ENCODE data around the gene FSD1.
A peak's percentile ranks its signal among the peaks of the same experiment; 100 is the strongest.

The FSD1 gene

DNA sequence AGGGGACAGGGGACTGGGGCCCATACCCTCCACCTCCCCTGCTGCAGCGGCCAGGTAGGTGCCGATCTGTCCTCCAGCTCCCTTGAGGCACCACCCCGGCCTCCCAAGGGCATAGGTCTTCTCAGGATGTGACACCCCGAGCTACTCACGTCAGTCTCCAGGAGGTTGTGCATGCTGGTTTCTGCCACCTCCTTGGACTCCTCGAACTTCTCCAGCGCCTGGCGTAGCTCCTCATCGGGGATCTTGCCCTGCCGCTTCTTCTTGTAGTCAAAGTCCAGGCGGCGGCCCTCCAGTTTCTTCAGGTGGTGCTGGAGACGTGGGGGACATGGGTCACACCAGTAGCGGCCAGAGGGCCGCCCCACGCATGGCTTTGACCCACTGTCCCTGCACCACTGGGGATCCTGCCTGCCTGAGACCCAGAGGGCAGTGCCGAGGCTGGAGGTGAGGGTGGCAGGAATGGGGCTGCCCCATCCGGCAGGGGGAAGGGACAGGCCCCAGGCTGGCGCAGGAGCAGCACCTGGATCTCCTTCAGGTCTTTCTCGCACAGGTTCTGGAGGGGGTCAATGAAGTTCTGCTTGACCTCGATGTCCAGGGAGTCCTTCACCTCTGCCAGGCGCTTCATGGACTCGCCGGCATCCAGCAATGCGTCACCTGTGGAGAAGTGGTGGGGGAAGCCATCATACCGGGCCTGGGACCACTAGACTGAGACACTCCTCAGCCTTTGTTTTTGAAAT is 59.3 kb downstream of the FSD1 start:
- DNase-seq (ENCODE audit: low spot score in 2 of 2) (no peak), ATAC-seq (ENCODE audit: low read depth) (no peak)
- Mint-ChIP-seq H3K4me1 (peaks cover 12% of the 10 kb centered on the region), H3K27ac (no peak overlapping the region), H3K36me3 (peaks cover 9% of the 10 kb centered on the region), H3K27me3 (no peaks in the 10 kb centered on the region), H3K9me3 (no peaks in the 10 kb centered on the region), H3K4me3 (no peak overlapping the region)

DNA sequence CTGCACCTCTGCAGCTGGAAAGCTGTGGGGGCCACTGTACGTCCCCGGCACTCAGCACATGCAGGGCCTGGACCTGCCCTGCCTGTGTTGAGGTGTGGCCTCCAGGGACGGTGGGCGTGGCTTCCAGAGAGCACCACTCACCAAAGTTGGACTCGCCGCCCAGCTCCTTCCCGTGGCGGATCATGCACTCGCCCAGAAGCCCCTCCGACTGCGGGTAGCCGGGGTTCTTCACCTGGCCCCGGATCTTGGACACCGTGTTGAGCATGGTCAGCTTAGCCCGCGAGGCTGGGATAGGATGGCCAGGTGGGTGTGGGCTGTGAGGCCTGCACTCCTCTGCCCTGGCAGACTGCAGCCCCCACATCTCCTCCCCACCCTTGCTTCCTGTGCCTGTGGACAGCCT is 60.9 kb downstream of the FSD1 start:
- H3K36me3 Mint-ChIP-seq = peaks cover 6% of the 10 kb centered on the region
- no peaks in the 10 kb centered on the region for H3K27me3 Mint-ChIP-seq
- H3K27ac Mint-ChIP-seq = no peak overlapping the region
- no peaks in the 10 kb centered on the region for H3K9me3 Mint-ChIP-seq
- peaks cover 22% of the 10 kb centered on the region for H3K4me1 Mint-ChIP-seq
- no peak for ATAC-seq (ENCODE audit: low read depth)
- H3K4me3 Mint-ChIP-seq = no peak overlapping the region
- DNase-seq (ENCODE audit: low spot score in 2 of 2) = no peak

DNA sequence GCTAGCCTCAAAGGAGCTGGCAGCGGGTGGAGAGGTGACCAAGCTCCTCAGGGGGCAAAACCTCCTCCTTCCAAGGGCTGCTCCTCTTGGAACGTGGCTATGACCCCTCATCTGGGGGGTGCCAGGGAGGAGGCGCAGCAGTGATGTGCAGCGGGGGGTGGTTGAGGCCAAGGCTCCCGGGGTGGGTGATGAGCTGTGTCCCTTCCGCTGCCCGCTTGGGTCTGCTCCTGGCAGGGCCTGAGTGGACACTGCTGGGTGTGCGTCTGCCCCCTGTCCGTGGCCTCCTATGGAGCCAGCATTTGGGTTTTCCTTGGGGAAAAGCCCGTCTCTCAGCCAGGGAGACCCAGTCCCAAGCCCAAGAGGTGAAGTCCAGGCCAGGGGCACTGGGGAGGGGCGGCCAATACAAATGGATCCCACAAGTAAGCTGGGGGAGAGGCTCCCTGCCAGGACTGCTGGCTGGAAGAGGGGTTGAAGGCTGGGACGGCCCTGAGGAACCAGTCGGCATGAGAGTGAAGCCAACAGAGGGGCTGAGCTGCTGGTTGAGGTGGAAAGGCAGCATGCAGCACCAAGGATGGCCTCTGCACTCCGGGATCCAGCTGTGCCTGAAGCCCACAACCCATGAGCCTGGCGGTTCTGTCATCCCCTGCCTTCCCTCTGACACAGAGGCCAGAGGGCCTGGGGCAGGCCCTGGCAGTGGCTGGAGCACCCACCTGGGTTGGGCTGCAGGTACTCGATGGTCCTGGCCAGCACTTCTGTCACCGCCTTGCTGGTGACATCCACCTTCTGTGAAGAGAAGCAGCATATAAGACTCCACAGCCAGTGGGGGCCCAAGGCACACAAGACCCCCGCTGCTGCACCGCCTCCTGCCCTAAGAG is 61.6 kb downstream of the FSD1 start:
- no peak overlapping the region for H3K4me3 Mint-ChIP-seq

DNA sequence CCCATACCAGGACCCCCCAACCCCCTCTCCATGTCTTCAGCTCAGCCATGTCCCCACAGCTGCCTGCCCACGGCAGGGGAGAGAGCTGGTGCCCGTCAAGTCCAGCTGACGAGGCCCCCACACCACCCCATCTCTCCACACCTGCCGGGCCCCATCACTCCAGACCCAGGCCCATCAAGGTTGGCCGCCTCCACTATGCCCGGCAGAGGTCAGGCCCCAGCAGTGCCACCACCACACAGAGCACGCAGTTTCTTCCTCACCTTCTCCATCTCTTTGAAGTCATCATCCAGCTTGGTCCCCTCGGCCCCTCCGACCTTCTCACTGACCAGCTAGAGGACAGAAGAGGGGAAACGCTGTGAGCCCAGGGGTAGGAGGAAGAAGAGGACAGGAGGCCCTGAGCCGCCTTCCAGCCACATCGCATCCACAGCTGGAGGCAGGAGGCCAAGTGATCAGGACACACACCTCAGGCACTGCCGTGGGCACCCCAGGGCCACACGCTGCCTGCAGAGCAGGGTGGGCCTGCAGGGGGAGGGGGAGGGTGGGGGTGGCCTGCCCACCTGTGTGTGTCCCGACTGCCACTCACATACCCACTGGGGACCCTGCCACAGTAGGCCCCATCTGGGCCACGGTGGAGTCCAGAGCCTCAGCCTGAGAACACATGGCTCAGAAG is 62.4 kb downstream of the FSD1 start:
- Mint-ChIP-seq H3K4me1 (peaks cover 28% of the 10 kb centered on the region), H3K36me3 (peaks cover 5% of the 10 kb centered on the region), H3K27me3 (no peaks in the 10 kb centered on the region), H3K27ac (peak overlapping the region; percentile 93), H3K4me3 (no peak overlapping the region), H3K9me3 (no peaks in the 10 kb centered on the region)
- DNase-seq (ENCODE audit: low spot score in 2 of 2) (no peak), ATAC-seq (ENCODE audit: low read depth) (no peak)

More for the DNA sequence above, 61.6 kb downstream of the FSD1 start:
- ATAC-seq (ENCODE audit: low read depth) (no peak), DNase-seq (ENCODE audit: low spot score in 2 of 2) (no peak)
- H3K27me3 Mint-ChIP-seq = no peaks in the 10 kb centered on the region
- peak overlapping the region; percentile 53 for H3K27ac Mint-ChIP-seq
- H3K4me1 Mint-ChIP-seq = peaks cover 27% of the 10 kb centered on the region
- peaks cover 5% of the 10 kb centered on the region for H3K36me3 Mint-ChIP-seq
- H3K9me3 Mint-ChIP-seq = no peaks in the 10 kb centered on the region

DNA sequence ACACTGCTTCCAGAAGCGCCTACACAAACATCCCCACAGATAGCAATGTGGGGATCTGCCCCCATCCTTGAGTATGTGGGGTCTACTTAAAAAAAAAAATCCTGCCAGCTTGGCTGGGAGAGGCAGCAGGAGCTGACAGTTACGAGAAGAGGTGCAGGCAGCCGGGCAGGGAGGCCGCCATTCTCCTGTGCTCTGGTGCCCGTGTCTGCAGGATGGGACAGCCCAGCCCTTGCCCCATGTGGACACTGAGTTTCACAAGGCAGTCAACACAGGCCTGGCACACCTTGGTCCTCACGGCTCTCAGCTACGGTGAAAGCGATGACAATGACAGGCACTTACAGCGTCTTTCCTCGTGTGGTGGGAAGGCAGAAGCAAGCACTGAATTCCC is 62.9 kb downstream of the FSD1 start:
- peak overlapping the region; percentile 93 for H3K27ac Mint-ChIP-seq
- peaks cover 32% of the 10 kb centered on the region for H3K4me1 Mint-ChIP-seq
- peaks cover 3% of the 10 kb centered on the region for H3K36me3 Mint-ChIP-seq
- no peaks in the 10 kb centered on the region for H3K9me3 Mint-ChIP-seq
- ATAC-seq (ENCODE audit: low read depth) (no peak), DNase-seq (ENCODE audit: low spot score in 2 of 2) (no peak)
- H3K27me3 Mint-ChIP-seq = no peaks in the 10 kb centered on the region
- H3K4me3 Mint-ChIP-seq = no peak overlapping the region

DNA sequence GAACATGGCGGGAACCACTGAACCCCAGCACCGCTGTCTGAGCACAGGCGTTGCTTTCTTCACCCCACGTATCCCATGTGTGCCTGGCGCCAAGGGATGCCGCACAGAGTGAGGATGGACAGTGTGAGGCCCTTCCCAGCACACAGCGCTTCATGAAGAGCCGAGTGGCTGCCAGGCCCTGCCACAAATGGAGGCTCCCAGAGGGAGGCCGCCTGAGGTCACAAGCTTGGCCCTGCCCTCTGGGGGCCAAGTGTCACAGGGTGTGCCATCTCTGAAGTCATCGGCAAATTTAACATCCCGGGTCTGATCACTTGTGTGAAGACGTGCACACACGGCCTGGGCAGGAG is 63.4 kb downstream of the FSD1 start:
- Mint-ChIP-seq H3K4me1 (peaks cover 33% of the 10 kb centered on the region), H3K36me3 (peaks cover 3% of the 10 kb centered on the region), H3K27ac (peak overlapping the region; percentile 93), H3K9me3 (no peaks in the 10 kb centered on the region), H3K27me3 (no peaks in the 10 kb centered on the region), H3K4me3 (peak overlapping the region; percentile 61)
- DNase-seq (ENCODE audit: low spot score in 2 of 2) (peak in 1 of 2 donors; percentile 42), ATAC-seq (ENCODE audit: low read depth) (peak; percentile 40)

- H3K9me3 Mint-ChIP-seq = no peaks in the 10 kb centered on the region
- H3K27ac Mint-ChIP-seq = peak overlapping the region; percentile 93
- no peaks in the 10 kb centered on the region for H3K27me3 Mint-ChIP-seq
- H3K4me3 Mint-ChIP-seq = peak overlapping the region; percentile 78
- peaks cover 35% of the 10 kb centered on the region for H3K4me1 Mint-ChIP-seq
- H3K36me3 Mint-ChIP-seq = peaks cover 3% of the 10 kb centered on the region
- peak; percentile 4 for ATAC-seq (ENCODE audit: low read depth)
- DNase-seq (ENCODE audit: low spot score in 2 of 2) = no peak
Observed at GRCh38 chr19:4368128-4368820, 63.9 kb downstream of the FSD1 start.

GRCh38 chr19:4369109-4369887 is 64.9 kb downstream of the FSD1 start:
- Mint-ChIP-seq H3K27me3 (no peaks in the 10 kb centered on the region), H3K9me3 (no peaks in the 10 kb centered on the region), H3K36me3 (peaks cover 3% of the 10 kb centered on the region), H3K4me1 (peaks cover 40% of the 10 kb centered on the region), H3K4me3 (peak overlapping the region; percentile 78), H3K27ac (peak overlapping the region; percentile 93)
- ATAC-seq (ENCODE audit: low read depth) = peak; percentile 74
- peak; percentile 71 to 76 for DNase-seq (ENCODE audit: low spot score in 2 of 2)

DNA sequence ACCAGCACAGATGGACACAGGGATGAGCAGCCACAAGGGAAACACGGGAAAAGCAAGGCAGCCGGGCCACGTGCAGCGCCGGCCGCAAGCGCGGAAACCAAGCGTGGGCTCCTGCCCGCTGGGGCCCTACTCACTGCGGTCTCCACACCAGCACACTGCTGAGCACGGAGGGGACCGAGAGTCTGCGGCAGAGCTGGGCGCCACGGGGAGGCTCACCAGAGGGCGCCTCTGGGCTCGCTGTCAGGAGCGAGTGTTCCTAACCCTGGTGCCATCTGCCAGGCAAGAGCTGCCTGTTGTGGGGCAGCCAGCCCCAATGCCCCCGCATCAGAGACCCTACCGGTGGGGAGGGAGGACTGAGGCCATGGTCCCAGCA is 65.5 kb downstream of the FSD1 start:
- H3K27ac Mint-ChIP-seq = peak overlapping the region; percentile 93
- H3K36me3 Mint-ChIP-seq = peaks cover 3% of the 10 kb centered on the region
- H3K27me3 Mint-ChIP-seq = no peaks in the 10 kb centered on the region
- peak; percentile 47 for ATAC-seq (ENCODE audit: low read depth)
- peaks cover 40% of the 10 kb centered on the region for H3K4me1 Mint-ChIP-seq
- H3K4me3 Mint-ChIP-seq = peak overlapping the region; percentile 78
- peak; percentile 50 to 51 for DNase-seq (ENCODE audit: low spot score in 2 of 2)
- no peaks in the 10 kb centered on the region for H3K9me3 Mint-ChIP-seq

DNA sequence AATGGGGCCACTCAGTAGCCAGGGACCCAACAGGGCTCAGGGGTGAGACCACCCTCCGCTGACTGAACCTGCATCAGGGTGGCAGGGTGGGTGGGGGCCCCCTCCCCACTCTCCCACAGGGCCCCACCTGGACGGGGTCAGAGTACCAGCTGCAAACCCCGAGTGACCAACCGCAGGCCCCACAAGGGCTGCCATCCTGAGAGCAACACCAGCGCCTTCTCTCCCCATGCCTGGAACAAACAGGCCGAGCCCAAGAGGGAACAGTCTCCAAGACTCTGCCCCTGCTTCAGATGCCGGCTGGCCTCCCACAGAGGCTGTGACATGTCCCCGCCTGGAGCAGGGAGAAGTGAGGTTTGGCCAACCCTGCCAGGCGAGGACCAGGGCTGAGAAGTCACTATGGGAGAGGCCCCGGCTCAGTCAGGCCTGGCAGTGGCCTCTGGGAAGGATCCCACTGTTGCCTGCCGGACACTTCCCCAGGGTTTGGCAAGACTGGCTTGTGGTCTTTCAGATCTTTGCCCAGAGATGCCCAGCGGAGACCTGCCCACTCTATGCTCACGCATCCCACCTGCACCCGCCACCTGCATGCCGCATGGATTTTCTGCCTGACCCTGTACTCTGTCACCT is 66.1 kb downstream of the FSD1 start:
- no peak for ATAC-seq (ENCODE audit: low read depth)
- no peaks in the 10 kb centered on the region for H3K9me3 Mint-ChIP-seq
- H3K4me1 Mint-ChIP-seq = peaks cover 44% of the 10 kb centered on the region
- no peak for DNase-seq (ENCODE audit: low spot score in 2 of 2)
- H3K27me3 Mint-ChIP-seq = no peaks in the 10 kb centered on the region
- peaks cover 3% of the 10 kb centered on the region for H3K36me3 Mint-ChIP-seq
- no peak overlapping the region for H3K27ac Mint-ChIP-seq
- peak overlapping the region; percentile 55 for H3K4me3 Mint-ChIP-seq

DNA sequence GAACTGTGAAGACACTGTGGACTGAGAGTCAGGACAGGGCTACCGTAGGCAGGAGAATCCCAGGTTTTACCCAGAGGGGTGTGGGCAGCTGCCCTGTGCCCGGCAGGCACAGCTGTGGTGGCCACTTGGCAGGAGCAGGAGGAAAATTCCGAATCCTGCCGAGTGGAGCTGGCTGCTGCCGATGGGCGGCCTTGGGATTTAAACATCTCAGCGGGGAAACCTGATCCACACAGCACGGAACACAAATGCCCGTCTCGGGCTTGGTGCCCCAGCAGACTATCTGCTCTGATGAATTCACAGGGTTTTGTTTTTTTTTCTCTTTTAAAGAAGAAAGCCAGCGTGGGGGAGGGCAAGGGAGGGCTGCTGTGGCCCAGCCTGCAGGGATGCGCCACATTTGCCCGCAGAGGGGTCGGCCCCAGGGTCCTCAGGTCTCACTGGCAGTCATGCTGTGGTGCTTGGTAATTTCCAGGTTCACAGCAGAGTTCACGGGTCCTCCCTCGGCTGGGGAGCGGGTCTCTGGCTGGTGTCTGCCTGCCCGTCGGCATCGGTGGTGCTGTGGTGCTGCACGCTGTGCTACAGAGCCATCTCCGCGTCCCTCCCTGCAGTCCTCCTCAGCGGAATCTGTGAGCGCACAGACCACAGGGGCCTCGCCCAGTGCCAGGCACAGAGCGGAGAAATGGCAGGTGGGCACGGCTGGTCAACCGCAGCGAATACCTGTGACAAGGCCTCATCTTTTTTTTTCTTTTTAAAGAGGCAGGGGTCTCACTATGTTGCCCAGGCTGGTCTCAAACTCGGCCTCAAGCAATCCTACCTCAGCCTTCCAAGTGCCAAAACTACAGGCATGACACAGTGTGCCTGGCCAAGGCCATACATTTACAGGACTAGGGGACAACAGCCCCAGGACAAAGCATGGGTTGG is 67.1 kb downstream of the FSD1 start:
- no peak for ATAC-seq (ENCODE audit: low read depth)
- Mint-ChIP-seq H3K4me1 (peaks cover 54% of the 10 kb centered on the region), H3K4me3 (peak overlapping the region; percentile 55), H3K27me3 (no peaks in the 10 kb centered on the region), H3K36me3 (peaks cover 3% of the 10 kb centered on the region), H3K9me3 (no peaks in the 10 kb centered on the region), H3K27ac (no peak overlapping the region)
- no peak for DNase-seq (ENCODE audit: low spot score in 2 of 2)
